Measurements from ENCODE around the gene MTMR4.

DNA sequence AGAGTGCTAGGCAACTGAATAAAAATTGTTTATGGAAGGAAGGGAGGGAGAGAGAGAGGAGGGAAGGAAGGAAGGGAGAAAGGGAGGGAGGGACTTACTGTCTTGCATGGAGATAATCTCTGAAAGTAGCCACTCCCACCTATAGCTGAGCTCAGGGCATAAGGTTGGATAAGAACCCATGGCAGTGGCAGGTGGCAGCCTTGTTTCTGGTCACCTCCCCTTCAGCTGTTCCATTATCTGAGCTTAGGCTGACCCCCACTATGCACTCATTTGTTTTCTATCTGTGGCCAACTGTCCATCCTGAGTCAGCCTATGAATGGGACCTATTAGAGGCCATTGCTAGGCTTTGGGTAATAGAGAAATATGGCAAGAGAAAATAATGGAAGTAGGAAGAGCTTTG, 25.3 kb upstream of the MTMR4 start:
- TF ChIP-seq, protein P1, sequence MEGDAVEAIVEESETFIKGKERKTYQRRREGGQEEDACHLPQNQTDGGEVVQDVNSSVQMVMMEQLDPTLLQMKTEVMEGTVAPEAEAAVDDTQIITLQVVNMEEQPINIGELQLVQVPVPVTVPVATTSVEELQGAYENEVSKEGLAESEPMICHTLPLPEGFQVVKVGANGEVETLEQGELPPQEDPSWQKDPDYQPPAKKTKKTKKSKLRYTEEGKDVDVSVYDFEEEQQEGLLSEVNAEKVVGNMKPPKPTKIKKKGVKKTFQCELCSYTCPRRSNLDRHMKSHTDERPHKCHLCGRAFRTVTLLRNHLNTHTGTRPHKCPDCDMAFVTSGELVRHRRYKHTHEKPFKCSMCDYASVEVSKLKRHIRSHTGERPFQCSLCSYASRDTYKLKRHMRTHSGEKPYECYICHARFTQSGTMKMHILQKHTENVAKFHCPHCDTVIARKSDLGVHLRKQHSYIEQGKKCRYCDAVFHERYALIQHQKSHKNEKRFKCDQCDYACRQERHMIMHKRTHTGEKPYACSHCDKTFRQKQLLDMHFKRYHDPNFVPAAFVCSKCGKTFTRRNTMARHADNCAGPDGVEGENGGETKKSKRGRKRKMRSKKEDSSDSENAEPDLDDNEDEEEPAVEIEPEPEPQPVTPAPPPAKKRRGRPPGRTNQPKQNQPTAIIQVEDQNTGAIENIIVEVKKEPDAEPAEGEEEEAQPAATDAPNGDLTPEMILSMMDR (IDR thresholded peaks at IDR 0.05 in 2 of 3, conservative IDR thresholded peaks at IDR 0.05 in 1 of 3; ENCODE audit: borderline replicate concordance in 1 of 3, insufficient read depth in 1 of 3, low read depth in 2 of 3, low read length in 2 of 3): no peak
- no peak for TF ChIP-seq POLR2AphosphoS5 (IDR thresholded peaks at IDR 0.05; ENCODE audit: low read depth, low read length)
- TF ChIP-seq, protein P2, sequence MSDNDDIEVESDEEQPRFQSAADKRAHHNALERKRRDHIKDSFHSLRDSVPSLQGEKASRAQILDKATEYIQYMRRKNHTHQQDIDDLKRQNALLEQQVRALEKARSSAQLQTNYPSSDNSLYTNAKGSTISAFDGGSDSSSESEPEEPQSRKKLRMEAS (IDR thresholded peaks at IDR 0.05): no peak
